Measurements from ENCODE around the gene JARID2. TPM values are rescaled to one million over a fixed set of nuclear protein-coding genes. Genes with fewer than 3 reads are reported as not detected.
A peak's percentile ranks its signal among the peaks of the same experiment; 100 is the strongest.

JARID2 gene
- total RNA-seq: 10 to 100 TPM; 11.8 to 39.9 (median 30.7) TPM

DNA sequence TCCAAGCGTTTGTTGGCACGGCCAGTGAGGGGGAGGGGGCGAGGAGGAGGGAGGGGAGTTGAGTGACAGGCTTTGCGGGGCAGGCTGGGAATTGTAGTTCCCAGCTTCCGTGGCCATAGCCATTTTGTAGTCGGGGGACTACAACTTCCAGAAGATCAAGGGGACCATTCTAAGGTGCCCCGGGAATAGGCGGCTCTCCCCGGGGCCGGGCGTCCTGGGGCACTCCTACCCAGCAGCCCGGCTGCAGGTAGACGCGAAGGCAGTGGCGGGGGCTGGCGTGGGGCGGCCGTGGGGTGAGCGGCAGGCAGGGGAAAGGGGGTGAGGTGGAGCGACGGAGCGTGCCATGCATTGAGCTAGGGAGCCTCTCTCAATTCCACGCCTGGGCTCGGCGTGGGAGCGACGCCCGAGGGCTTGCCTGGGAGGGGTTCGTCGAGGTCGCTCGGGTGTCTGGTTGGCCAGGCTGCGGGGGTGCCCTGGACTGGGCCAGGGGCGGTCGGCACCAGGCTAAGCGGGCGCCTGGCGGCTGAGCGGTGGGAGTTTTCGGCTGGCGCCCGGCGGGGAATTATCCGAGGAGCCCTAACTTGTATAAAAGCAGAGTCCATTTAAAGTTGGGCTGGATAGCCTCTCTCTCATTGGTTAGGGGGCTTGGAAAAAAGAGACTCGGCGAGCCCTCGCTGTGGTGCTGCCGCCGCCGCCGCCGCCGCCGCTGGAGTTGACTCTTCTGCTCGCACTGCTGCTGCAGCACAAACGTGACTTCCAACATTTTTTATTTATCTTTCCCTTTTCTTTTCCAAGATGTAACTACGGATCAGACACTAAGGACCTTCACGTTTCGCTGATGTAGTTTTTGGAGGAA lies at the start of gene JARID2:
JARID2 (plus strand) TSS at position 709 of the 856 bp plus-strand sequence. CDS start 471 bp downstream, outside the sequence.
- in situ Hi-C loops (cut with MboI; ENCODE audit: low pct_unique_long_range_greater_than_20kb in 2 of 9, low sequenced_read_pairs in 9 of 9, unreplicated experiment in 9 of 9): no loop called here
- peak; percentile 67 to 77 (median 72) for ATAC-seq (replicated peaks in 6 of 8)
- H3K4me3 ChIP-seq: peak within 1 kb of the TSS; percentile 78 to 92 (median 85)
- WGBS, 10 experiments: 0 to 7% (median 0%) methylated on average over 3 to 18 of the region's 59 CpGs; no CpG with 5 or more reads in 1 of the 10 experiments
- H3K4me1 ChIP-seq (replicated peaks in 1 of 2): peaks cover 6 to 9% of the 10 kb centered on the region in 2 donors
- H3K27ac ChIP-seq: peak within 1 kb of the TSS; percentile 92 to 95

DNA sequence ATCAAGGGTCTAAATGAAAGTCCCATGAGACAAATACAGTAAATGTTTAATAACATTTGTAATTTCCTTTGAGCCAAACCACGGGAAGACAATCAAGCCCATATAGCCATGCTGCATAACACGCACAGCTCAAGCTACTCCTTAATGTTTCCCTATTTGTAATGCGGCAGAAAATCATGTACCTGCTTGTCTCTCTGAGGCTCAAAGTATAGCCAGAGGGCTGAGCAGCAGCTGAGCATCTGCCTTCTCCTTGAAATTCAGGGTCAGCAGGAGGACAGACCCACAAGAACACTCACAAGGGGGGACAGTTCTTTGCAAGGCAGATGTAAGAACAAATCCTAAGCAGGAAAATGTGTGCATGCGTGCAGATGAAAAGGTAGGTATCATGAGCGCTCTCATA lies 45.8 kb upstream of the JARID2 start:
- in situ Hi-C loops (cut with MboI; ENCODE audit: low pct_unique_long_range_greater_than_20kb in 2 of 9, low sequenced_read_pairs in 9 of 9, unreplicated experiment in 9 of 9): no loop called here
- peaks cover 6 to 7% of the 10 kb centered on the region in 2 donors for H3K4me1 ChIP-seq (replicated peaks in 1 of 2)
- no peak overlapping the region for H3K27ac ChIP-seq
- WGBS, 10 experiments: 55 to 83% (median 73%) methylated on average over 2 to 5 of the region's 5 CpGs; no CpG with 5 or more reads in 3 of the 10 experiments
- H3K4me3 ChIP-seq: no peak overlapping the region
- ATAC-seq (replicated peaks in 6 of 8): peak in 1 of 8 experiments; percentile 54

DNA sequence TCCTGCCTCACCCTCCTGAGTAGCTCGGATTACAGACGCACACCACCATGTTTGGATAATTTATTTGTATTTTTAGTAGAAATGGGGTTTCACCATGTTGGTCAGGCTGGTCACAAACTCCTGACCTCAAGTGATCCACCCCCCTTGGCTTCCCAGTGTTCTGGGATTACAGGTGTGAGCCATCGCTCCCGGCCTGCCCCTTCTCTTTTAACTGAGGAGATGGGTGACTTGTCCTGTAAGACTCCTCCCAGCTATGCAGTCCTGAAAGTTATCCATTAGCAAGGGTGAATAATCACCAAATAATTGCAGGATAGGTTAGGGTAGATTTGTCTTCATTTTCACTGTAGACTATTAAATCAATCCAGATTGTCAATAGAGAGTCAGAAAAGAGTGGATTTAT lies 40.5 kb upstream of the JARID2 start:
- in situ Hi-C loops (cut with MboI; ENCODE audit: low pct_unique_long_range_greater_than_20kb in 2 of 9, low sequenced_read_pairs in 9 of 9, unreplicated experiment in 9 of 9): no loop called here
- WGBS, 10 experiments: 60 to 100% (median 88%) methylated on average over 1 to 4 of the region's 4 CpGs; no CpG with 5 or more reads in 2 of the 10 experiments
- no peak overlapping the region for H3K4me3 ChIP-seq
- H3K4me1 ChIP-seq (replicated peaks in 1 of 2): peaks cover 4 to 6% of the 10 kb centered on the region in 2 donors
- no peak overlapping the region for H3K27ac ChIP-seq
- ATAC-seq (replicated peaks in 6 of 8): no peak

DNA sequence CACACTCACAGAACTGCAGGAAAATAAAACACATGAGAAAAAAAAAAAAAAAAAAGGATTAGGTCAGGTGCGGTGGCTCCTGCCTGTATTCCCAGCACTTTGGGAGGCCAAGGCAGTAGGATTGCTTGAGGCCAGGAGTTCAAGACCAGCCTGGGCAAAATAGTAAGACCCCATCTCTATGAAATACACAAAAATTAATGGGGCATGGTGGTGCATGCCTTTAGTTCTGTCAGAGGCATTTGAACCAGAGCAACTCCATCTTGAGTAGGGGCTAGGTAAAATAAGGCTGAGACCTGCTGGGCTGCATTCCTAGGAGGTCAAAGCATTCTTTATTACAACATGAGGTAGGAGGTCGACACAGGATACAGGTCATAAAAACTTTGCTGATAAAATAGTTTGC lies 39.0 kb upstream of the JARID2 start:
- in situ Hi-C loops (cut with MboI; ENCODE audit: low pct_unique_long_range_greater_than_20kb in 2 of 9, low sequenced_read_pairs in 9 of 9, unreplicated experiment in 9 of 9): no loop called here
- Histone ChIP-seq H3K4me1 (replicated peaks in 1 of 2) (peaks cover 3 to 4% of the 10 kb centered on the region in 2 donors), H3K4me3 (no peak overlapping the region), H3K27ac (no peak overlapping the region)
- no peak for ATAC-seq (replicated peaks in 6 of 8)
- 71 to 100% (median 100%) methylated on average over 1 to 2 of the region's 2 CpGs; no CpG with 5 or more reads in 2 of the 10 experiments for WGBS, 10 experiments

DNA sequence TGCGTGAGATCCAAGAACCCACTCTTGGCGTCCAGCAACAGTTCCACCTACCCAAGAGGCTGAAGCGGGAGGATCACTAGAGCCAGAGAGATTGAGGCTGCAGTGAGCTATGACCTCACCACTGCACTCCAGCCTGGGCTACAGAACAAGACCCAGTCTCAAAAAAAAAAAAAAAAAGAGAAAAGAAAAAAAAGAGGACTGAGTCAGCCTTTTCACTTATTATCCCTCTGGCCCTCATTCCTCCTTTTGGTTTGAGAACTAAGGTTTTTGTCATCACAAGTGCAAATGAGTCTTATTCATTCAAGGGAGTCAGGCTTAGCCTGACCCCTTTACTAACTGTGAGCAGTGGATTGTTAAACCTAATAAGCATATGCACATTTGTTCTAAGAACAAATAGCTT lies 37.9 kb upstream of the JARID2 start:
- in situ Hi-C loops (cut with MboI; ENCODE audit: low pct_unique_long_range_greater_than_20kb in 2 of 9, low sequenced_read_pairs in 9 of 9, unreplicated experiment in 9 of 9): no loop called here
- H3K27ac ChIP-seq: no peak overlapping the region
- ATAC-seq (replicated peaks in 6 of 8): peak; percentile 87 to 97 (median 92)
- peaks cover 3 to 4% of the 10 kb centered on the region in 2 donors for H3K4me1 ChIP-seq (replicated peaks in 1 of 2)
- WGBS, 10 experiments: 33 to 100% (median 81%) methylated on average over 1 to 2 of the region's 3 CpGs; no CpG with 5 or more reads in 4 of the 10 experiments
- no peak overlapping the region for H3K4me3 ChIP-seq

DNA sequence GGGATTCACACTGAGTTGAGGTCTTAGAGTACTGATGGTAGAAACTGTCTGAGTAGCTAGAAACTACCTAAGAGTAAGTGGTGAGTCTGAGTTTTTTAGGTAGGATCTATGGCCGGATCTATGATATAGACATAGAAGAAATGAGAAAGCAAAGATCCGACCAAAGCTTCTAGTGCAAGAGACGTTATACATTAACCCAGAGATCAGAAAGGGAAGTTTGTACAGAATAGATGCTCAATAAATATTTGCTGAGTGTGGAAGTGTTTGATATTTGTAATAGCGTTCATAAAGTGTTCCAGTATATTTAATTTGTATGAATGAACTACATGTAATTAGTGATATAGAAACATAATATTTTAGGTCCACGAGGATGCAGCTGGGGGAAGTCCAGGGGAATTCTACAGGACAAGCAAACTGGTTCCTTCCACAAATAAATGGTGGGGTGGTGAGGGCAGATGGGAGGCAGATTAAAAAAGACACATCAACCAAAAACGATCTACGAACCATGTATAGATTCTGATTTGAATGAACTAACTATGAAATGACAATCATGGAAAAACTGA lies 31.9 kb upstream of the JARID2 start:
- no peak for ATAC-seq (replicated peaks in 6 of 8)
- in situ Hi-C loops (cut with MboI; ENCODE audit: low pct_unique_long_range_greater_than_20kb in 2 of 9, low sequenced_read_pairs in 9 of 9, unreplicated experiment in 9 of 9): no loop called here
- no peak overlapping the region for H3K4me3 ChIP-seq
- no peaks in the 10 kb centered on the region for H3K4me1 ChIP-seq (replicated peaks in 1 of 2)
- H3K27ac ChIP-seq: no peak overlapping the region
- WGBS, 10 experiments: 74 to 100% (median 90%) methylated on average over 3 to 7 of the region's 7 CpGs

DNA sequence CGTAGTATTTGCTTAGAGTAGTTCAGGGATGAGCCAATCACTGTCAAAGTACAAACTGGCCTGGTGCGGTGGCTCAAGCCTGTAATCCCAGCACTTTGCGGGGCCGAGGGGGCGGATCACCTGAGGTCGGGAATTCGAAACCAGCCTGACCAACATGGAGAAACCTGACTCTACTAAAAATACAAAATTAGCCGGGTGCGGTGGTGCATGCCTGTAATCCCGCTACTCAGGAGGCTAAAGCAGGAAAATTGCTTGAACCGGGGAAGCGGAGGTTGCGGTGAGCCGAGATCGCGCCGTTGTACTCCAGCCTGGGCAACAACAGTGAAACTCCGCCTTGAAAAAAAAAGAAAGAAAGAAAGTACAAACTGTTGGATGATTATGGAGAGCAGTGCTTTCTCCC lies 27.5 kb upstream of the JARID2 start:
- Histone ChIP-seq H3K27ac (no peak overlapping the region), H3K4me1 (replicated peaks in 1 of 2) (peaks cover 0 to 6% of the 10 kb centered on the region in 2 donors), H3K4me3 (no peak overlapping the region)
- no peak for ATAC-seq (replicated peaks in 6 of 8)
- 91 to 100% (median 94%) methylated on average over 1 to 18 of the region's 18 CpGs; no CpG with 5 or more reads in 2 of the 10 experiments for WGBS, 10 experiments
- in situ Hi-C loops (cut with MboI; ENCODE audit: low pct_unique_long_range_greater_than_20kb in 2 of 9, low sequenced_read_pairs in 9 of 9, unreplicated experiment in 9 of 9): no loop called here

DNA sequence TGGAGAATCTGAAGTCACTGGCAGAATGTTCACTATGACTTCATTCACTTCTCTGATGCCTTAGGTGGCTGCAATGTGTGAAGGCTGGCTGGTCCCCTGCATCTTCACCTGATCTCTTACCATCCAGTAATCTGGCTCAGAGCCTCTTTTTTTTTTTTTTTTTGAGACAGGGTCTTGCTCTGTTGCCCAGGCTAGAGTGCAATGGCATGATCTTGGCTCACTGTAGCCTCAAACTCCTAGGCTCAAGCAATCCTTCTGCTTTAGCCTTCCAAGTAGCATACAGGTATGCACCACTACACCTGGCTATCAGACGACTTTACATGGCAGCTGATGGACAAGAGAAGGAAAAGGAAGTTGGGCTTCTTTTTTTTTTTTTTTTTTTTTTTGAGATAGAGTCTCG lies 25.8 kb upstream of the JARID2 start:
- in situ Hi-C loops (cut with MboI; ENCODE audit: low pct_unique_long_range_greater_than_20kb in 2 of 9, low sequenced_read_pairs in 9 of 9, unreplicated experiment in 9 of 9): no loop called here
- no peak for ATAC-seq (replicated peaks in 6 of 8)
- H3K4me1 ChIP-seq (replicated peaks in 1 of 2): peaks cover 0 to 6% of the 10 kb centered on the region in 2 donors
- H3K4me3 ChIP-seq: no peak overlapping the region
- no peak overlapping the region for H3K27ac ChIP-seq
- WGBS, 10 experiments: 86 to 100% methylated on average over 1 of the region's 2 CpGs; no CpG with 5 or more reads in 8 of the 10 experiments

DNA sequence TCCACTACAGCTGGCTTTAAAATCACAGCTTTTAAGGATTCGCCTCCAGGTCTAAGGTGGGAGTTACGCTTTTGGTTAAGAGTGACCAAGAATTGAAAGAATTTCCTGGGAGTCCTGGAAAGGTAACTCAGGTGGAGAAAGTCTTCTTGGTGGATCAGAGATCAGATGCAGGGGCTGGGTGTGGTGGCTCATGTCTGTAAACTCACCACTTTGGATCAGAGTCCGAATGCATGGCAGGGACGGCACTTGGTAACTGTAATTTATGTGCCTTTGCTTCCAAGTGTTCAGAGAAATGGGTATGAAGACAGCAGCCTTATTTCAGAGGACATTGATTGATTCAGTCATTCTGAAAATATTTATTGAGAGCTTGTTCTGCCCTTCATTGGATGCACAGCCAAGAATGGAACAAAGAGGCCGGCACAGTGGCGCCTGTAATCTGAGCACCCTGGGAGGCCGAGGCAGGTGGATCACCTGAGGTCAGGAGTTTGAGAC lies 18.0 kb upstream of the JARID2 start:
- in situ Hi-C loops (cut with MboI; ENCODE audit: low pct_unique_long_range_greater_than_20kb in 2 of 9, low sequenced_read_pairs in 9 of 9, unreplicated experiment in 9 of 9): no loop called here
- Histone ChIP-seq H3K4me3 (no peak overlapping the region), H3K27ac (no peak overlapping the region), H3K4me1 (replicated peaks in 1 of 2) (no peaks in the 10 kb centered on the region)
- ATAC-seq (replicated peaks in 6 of 8): no peak
- WGBS, 10 experiments: 78 to 100% (median 82%) methylated on average over 1 to 7 of the region's 7 CpGs; no CpG with 5 or more reads in 3 of the 10 experiments

DNA sequence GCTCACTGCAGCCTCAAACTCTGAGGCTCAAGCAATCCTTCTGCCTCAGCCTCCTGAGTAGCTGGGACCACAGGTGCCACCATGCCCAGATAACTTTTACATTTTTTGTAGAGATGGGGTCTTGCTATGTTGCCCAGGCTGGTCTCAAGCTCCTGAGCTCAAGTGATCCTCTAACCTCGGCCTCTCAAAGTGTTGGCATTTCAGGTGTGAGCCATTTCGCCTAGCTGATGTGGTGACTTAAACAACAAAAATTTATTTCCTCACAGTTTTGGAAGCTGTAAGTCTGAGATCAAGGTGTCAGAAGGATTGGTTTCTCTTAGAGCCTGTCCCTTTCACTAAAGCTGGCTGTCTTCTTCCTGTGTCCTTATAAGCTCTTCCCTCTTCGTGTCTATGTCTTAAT lies 15.0 kb upstream of the JARID2 start:
- Histone ChIP-seq H3K4me3 (no peak overlapping the region), H3K4me1 (replicated peaks in 1 of 2) (no peaks in the 10 kb centered on the region), H3K27ac (no peak overlapping the region)
- in situ Hi-C loops (cut with MboI; ENCODE audit: low pct_unique_long_range_greater_than_20kb in 2 of 9, low sequenced_read_pairs in 9 of 9, unreplicated experiment in 9 of 9): no loop called here
- ATAC-seq (replicated peaks in 6 of 8): no peak
- 14 to 83% (median 74%) methylated on average over 1 to 3 of the region's 3 CpGs; no CpG with 5 or more reads in 2 of the 10 experiments for WGBS, 10 experiments

DNA sequence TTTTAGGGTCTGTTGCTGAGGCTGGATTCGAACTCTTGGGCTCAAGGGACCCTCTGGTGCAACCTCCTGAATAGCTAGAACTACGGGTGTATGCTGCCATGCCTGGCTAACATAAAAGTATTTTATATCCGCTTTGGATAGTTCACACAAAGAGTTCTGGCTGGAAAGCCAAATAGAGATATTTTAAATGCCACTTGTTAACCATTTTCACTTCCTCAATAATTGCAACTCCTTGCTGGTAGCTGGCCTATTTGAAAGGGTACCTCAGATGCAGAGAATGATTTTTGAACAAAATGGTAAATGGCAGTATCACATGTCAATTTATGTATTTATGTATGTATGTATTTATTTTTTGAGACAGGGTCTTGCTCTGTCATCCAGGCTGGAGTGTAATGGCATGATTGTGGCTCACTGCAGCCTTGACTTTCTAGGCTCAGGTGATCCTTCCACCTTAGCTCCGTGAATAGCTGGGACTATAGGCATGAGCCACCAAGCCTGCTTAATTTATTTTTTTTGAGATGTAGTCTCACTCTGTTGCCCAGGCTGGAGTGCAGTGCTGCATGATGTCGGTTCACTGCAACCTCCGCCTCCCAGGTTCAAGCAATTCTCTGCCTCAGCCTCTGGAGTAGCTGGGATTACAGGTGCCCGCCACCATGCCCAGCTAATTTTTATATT lies 12.9 kb upstream of the JARID2 start:
- ATAC-seq (replicated peaks in 6 of 8): no peak
- WGBS, 10 experiments: 49 to 100% (median 90%) methylated on average over 1 to 7 of the region's 7 CpGs
- H3K27ac ChIP-seq: no peak overlapping the region
- in situ Hi-C loops (cut with MboI; ENCODE audit: low pct_unique_long_range_greater_than_20kb in 2 of 9, low sequenced_read_pairs in 9 of 9, unreplicated experiment in 9 of 9): no loop called here
- no peak overlapping the region for H3K4me3 ChIP-seq
- H3K4me1 ChIP-seq (replicated peaks in 1 of 2): no peaks in the 10 kb centered on the region

DNA sequence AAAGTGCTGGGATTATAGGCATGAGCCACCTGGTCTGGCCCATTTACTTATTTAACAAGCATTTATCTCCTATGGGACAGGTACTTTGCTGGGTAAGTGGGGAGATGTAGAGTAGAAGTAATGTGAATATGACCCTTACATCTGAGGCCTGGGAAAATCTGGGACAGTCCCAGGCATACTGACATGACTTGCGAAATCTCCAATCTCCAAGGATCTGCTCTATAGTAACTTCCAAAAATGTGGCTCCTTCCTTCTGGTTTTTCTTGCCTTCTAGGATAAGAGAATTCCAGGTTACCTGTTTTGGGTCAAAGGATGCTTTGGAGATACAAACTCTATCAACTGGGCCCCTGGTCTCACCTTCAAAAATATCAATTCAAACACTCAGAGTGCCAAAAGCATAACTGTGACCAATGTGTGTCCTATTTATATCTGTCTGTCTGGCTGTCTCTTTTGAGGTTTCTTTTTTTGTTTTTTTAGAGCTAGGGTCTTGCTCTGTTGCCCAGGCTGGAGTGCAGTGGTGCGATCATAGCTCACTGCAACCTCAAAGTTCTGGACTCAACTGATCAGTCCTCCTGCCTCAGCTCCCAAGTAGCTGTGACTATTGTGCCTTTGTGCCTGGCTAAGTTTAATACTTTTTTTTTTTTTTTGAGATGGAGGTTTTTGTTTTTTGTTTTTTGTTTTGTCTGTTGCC lies 11.7 kb upstream of the JARID2 start:
- no peak overlapping the region for H3K4me3 ChIP-seq
- in situ Hi-C loops (cut with MboI; ENCODE audit: low pct_unique_long_range_greater_than_20kb in 2 of 9, low sequenced_read_pairs in 9 of 9, unreplicated experiment in 9 of 9): no loop called here
- ATAC-seq (replicated peaks in 6 of 8): no peak
- 89 to 100% (median 100%) methylated on average over 1 to 2 of the region's 2 CpGs; no CpG with 5 or more reads in 3 of the 10 experiments for WGBS, 10 experiments
- H3K4me1 ChIP-seq (replicated peaks in 1 of 2): no peaks in the 10 kb centered on the region
- no peak overlapping the region for H3K27ac ChIP-seq
